ENCODE results near the gene MAPK8IP3.
"Not testable (repeated sequence)": the region's sequence is repeated elsewhere in the genome, so short reads cannot be mapped to it uniquely, and the experiment has no call there.

MAPK8IP3 gene

GRCh38 chr16:1713933-1714332 lies 7.9 kb downstream of the MAPK8IP3 start:
- no peak for DNase-seq

DNA sequence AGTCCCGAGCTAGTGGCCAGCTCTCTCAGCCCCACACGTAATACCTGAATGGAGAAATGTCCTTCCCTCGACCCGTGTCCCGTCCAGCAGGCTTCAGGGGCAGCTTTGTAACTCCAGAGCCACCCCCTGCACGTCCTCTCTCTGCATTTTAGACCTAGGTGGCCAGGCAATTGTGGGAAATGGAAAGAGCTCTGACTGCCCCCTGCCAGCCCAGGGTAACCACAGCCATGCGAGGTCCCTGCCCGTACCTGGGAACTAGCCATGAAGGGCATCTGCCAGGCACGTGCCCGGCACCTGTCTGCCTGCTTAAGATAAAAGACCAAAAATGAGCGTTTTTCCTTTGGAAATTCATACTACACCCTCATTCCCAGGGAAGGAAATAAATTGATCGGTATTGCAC lies 9.2 kb downstream of the MAPK8IP3 start:
- DNase-seq, result no peak

GRCh38 chr16:1718236-1718635 lies 12.2 kb downstream of the MAPK8IP3 start:
- not testable (repeated sequence) for DNase-seq

GRCh38 chr16:1719559-1720229 lies 13.7 kb downstream of the MAPK8IP3 start:
- not testable (repeated sequence) for DNase-seq

DNA sequence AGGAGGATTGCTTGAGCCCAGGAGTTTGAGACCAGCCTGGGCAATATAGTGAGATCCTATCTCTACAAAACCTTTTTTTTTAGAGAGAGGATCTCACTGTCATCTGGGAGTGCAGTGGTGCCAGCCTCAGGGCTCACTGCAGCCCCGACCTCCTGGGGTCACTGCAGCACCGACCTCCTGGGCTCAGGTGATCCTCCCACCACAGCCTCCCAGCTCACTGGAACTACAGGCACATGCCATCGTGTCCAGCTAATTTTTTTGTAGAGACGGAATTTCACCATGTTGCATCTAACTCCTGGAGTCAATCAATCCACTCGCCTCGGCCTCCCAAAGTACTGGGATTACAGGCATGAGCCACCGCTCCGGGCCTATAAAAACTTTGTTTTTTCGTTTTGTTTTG lies 15.4 kb downstream of the MAPK8IP3 start:
- DNase-seq, result no peak

DNA sequence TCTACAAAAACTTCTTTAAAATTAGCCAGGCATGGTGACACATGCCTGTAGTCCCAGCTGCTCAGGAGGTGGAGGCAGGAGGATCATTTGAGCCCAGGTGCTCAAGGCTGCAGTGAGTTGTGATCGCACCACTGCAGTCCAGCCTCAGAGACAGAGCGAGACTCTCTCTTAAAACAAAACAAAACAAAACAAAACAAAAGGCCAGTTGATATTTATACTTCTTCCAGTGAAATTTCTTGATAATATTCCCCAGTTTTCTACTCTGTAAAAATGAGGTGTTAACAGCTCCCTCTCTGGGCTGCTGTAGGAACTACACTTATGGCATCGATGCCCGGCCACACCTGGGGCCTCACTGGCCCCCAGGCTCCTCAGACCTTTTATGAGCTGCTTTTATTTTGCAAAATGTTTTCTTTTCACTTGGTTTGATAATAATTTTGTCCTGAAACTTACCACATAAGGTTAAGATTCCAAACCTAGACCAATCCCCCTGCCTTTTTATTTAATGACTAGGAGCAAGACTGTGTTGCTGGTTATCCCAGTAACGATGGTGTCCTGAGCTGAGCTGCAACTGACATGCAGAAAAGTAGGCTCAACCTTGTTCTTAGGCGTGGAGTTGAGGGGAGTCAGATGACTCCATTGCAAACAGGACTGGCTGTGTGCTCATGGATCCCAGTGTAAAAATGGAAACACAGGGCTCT lies 17.6 kb downstream of the MAPK8IP3 start:
- peak; percentile 28 for DNase-seq

- DNase-seq, result no peak
Measured at GRCh38 chr16:1724491-1724890, 18.5 kb downstream of the MAPK8IP3 start.

DNA sequence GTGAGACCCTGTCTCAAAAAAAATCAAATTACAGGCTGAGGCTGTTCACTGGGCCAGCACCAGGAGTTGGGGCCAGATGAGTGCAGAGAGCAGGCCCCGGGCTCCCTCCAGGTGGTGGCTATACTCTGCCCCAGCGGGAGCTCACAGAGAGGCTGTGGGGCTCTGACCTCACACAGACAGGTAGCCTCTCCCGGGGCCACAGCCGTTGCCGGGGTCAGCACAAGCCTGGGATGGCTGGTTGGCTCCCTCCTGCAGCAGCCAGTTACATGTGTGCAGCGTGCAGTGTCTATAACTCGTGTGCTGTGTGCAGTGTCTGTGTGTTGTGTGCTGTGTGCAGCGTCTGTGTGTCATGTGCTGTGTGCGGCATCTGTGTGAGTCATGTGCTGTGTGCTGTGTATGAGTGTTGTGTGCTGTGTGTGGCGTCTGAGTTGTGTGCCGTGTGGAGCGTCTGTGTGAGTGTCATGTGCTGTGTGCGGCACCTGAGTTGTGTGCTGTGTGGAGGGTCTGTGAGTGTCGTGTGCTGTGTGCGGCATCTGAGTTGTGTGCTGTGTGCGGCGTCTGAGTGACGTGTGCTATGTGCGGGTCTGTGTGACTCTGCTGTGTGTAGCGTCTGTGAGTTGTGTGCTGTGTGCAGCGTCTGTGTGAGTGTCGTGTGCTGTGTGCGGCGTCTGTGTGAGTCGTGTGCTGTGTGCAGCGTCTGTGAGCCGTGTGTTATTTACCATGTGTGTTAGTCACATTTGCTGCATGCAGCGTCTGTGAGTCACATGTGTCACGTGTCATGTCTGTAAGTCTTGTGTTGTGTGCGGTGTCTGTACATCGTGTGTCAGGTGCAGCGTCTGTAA lies 20.9 kb downstream of the MAPK8IP3 start:
- DNase-seq, result no peak

DNA sequence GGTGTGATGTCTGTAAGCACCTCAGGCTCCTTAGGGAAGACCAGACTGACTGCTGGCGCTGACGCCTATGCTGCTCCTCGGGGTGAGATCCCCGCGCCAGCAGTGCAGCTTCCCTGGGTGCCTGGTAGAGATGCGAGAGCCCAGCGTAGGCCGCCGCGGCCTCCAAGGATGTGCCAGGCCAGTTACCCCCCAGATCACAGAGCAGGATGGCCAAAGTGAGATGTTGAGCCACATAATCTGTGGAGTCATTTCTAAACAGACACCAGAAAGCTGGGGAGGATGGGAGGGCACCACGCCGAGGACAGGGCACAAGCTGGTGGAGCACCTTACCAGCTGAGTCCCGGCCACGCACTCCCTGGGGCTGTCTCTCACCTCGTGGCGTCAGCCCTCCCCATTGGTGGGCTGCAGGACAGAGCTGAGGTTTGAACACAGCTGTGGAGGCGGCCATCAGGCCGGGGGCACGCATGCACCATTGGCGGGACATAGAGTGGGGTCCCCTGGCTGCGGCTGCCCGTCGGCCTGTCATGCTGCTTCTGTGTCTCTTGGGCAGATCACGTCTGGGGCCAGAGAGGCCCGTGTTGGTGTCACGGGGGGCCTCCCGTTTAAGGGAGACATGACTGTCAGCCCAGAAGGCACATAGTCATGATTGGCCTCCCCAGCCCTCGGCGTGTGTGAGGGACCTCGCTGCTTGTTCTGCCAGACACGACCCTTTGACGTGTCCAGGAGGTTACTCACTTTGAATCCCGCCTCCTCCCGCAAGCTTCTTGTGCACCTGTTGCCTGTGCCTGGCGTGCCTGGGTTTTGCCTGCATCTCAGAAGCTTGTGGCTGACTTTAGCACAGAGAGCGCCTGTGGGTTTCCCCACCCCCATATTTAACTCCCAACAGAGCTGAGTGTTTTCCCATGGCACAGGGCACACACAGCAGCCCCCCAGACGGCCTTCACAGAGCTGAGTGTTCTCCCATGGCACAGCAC lies 21.9 kb downstream of the MAPK8IP3 start:
- DNase-seq, result no peak

GRCh38 chr16:1729026-1729425 lies 23.0 kb downstream of the MAPK8IP3 start:
- DNase-seq, result no peak

DNA sequence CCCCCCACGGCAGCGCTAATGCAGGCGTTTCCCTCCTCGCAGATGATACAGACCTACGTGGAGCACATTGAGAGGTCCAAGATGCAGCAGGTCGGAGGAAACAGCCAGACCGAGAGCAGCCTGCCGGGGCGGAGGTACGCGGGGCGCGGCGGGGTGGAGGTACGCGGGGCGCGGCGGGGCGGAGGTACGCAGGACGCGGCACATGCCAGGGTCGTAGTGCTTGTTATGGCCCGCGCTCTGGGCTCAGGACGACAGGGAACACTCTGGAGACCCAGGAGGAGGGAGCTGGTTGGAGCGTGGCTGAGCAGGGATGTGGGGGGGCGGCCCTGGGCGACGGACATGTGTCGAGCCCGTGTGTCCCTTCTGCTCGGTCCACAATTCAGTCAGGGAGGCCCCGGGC lies 23.4 kb downstream of the MAPK8IP3 start:
- no peak for DNase-seq

GRCh38 chr16:1731073-1731472 lies 25.1 kb downstream of the MAPK8IP3 start:
- DNase-seq, result no peak

GRCh38 chr16:1731603-1732002 lies 25.6 kb downstream of the MAPK8IP3 start:
- DNase-seq, result no peak

DNA sequence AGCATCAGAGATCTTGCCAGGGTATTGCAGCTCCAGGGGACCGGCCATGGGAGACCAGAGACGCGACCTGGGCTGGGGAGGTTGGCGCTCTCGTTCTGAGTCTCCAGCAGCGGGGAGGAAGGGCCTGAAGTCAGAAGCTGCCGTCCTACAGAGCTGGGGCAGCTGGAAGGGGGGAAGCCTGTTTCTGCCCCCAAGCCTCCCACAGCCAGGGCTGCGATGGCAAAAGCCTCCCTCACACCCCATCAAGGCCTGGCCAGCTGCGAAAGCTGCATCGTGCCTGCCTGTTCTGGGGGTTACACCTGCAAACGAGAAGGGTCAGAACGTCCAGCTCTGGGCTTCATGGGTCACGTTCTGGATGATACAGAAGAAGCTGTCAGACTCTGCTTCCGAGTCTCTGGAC lies 26.1 kb downstream of the MAPK8IP3 start:
- no peak for DNase-seq

DNA sequence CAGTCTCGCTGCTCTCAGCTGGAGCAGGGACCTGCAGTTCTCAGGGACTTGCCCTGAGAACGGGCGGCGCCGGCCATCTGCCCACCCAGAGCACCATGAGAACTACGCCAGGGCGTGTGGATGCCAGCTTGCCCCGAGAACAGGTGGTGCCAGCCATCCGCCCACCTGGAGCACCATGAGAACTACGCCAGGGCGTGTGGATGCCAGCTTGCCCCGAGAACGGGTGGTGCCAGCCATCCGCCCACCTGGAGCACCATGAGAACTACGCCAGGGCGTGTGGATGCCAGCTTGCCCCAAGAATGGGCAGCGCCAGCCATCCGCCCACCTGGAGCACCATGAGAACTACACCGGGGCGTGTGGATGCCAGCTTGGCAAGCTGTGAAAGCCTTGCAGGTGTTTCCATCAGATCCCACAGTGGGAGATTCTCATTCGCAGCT lies 26.6 kb downstream of the MAPK8IP3 start:
- not testable (repeated sequence) for DNase-seq

DNA sequence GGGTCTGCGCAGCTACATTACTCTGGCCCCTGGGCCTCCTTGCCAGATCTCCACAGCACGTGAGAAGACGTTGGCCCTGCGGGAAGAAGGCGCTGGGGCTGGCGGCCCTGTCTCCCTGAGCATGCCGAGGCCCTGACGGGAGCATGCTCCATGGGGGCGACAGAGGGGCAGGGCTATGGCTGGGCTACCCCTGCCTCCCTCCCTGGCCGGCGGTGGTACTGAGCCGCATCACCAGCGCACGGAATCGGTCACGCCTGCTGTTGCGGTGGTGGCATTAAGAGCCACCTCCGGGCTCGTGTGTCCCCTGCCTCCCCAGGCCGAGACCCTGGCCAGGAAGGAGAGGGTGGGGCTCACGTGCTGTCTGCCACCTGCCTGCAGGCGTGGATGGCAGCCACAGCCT lies 28.1 kb downstream of the MAPK8IP3 start:
- DNase-seq, result no peak

- no peak for DNase-seq
Measured at GRCh38 chr16:1734816-1735215, 28.8 kb downstream of the MAPK8IP3 start.

DNA sequence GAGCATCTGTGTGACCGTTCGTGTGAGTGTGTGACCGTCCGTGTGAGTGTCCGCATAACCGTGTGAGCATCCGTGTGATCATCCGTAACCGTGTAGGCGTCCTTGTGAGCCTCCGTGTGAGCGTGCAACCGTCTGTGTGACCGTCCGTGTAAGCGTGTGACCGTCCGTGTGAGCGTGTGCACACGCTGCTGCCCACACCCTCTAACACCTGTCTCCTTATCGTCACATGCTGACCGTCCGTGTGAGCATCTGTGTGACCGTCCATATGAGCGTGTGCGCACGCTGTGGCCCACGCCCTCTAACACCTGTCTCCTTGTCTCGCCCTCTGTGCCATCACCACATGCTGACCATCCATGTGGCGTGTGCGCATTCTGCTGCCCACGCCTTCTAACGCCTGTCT lies 34.2 kb downstream of the MAPK8IP3 start:
- DNase-seq, result no peak

DNA sequence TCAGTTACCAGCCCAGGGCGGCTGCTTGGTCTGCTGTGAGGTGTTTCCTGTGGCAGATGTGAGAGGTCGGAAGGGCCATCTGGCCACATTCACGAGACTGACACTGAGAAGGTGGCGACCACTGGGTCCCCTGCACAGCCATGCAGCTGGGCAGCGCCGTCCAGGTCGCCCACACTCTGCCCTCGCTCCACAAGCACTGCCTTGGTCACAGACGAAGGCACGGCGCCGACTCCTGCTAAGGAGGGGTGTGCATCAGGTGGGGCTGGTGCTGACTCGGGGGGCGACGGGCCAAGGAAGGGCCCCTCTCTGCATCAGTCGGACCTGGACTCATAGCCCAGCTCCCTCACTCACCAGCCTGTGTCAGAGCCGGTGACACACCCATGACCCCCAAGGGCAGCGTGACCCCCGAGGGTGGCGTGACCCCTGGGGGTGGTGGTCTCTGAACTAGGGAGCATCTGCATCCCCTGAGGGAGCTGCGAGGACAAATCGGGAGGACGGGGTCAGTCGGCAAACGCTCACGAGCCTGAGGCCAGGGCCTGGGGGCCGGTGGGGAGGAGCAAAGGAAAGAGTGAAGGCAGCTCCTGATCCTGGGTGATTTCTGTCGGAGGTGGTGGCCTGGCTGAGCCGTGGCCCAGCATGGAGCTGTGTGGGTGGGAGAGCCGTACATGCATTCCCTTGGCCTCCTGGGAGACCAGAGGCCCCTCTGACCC lies 34.9 kb downstream of the MAPK8IP3 start:
- no peak for DNase-seq

DNA sequence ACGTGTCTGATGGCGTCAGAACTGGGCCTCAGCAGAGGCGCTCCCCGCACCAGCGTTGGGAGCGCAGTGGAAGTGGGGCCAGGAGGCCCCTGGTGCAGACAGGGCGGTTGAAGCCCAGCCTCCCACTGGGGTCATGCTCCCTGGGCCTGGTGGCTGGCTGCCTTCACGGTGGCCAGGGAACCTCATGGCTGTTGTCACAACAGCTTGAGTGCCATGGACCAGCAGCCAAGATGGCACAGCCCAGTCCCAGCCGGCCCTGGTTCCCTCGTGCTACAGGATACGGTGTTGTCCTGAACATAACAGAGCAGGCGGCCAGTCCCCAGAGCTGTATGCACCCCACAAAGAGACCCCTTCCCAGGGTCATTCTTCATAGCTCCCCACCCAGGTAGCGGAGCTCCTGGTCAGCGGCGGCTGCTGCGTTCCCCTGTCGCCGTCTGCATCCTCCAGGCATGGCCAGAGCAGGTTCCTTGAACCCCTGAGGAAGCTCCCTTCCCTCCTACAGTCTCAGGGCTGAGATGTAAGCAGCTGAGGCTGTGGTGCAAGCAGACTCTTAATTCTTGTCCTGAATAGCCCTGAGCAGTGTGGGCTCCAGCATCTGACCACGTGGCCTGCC lies 35.7 kb downstream of the MAPK8IP3 start:
- DNase-seq, result no peak

Measured in fibroblast of skin of right quadriceps (primary cell).